RWPE2 (cell line): ENCODE data around the gene TGFB1.

Experiments used
- ATAC-seq: fragments of 200-7000 bp; cut with Tn5 transposase; 3 replicates; pipeline ENCODE4 v1.9.1; 2021; ENCODE audit warnings: low read depth
- DNase-seq: peaks from one replicate; pipeline ENCODE4 v3.0.0-alpha.2; 2020; ENCODE audit warnings: low spot score
- H3K27ac ChIP-seq: fragments of 450-650 bp; 2 replicates; pipeline ENCODE4 v1.5.1; 2017; ENCODE audit warnings: mild to moderate bottlenecking; ENCODE audit not compliant: poor library complexity, severe bottlenecking
- H3K27me3 ChIP-seq: fragments of 250-450 bp; sonication (Bioruptor Pico); 2 replicates; pipeline ENCODE4 v1.5.1; 2021; ENCODE audit warnings: mild to moderate bottlenecking, moderate library complexity; ENCODE audit not compliant: insufficient read depth, poor library complexity, severe bottlenecking
- H3K36me3 ChIP-seq: fragments of 250-450 bp; sonication (Bioruptor Pico); 2 replicates; pipeline ENCODE4 v1.5.1; 2020; ENCODE audit warnings: low read depth, mild to moderate bottlenecking, moderate library complexity
- H3K4me1 ChIP-seq: fragments of 250-450 bp; sonication (Bioruptor Pico); 2 replicates; pipeline ENCODE4 v1.5.1; 2021; ENCODE audit warnings: mild to moderate bottlenecking, moderate library complexity; ENCODE audit not compliant: insufficient read depth, poor library complexity, severe bottlenecking
- H3K4me3 ChIP-seq: fragments of 250-450 bp; sonication (Bioruptor Pico); 2 replicates; pipeline ENCODE4 v1.5.1; 2021; ENCODE audit warnings: mild to moderate bottlenecking, moderate library complexity; ENCODE audit not compliant: severe bottlenecking
- H3K9me3 ChIP-seq: fragments of 250-450 bp; sonication (Bioruptor Pico); 2 replicates; pipeline ENCODE4 v1.5.1; 2021; ENCODE audit warnings: mild to moderate bottlenecking, moderate library complexity; ENCODE audit not compliant: severe bottlenecking
- CTCF ChIP-seq: fragments of 450-650 bp; IDR thresholded peaks from one replicate; pipeline ENCODE4 v1.5.1; 2017; ENCODE audit warnings: mild to moderate bottlenecking, moderate library complexity; ENCODE audit not compliant: poor library complexity, severe bottlenecking

The TGFB1 gene

GRCh38 chr19:41303954-41304353 is 49.8 kb downstream of the TGFB1 start:
- H3K4me1 ChIP-seq: peaks cover 4% of the 10 kb centered on the region
- TF ChIP-seq CTCF: no peak
- H3K36me3 ChIP-seq: peaks cover 79% of the 10 kb centered on the region
- no peak for ATAC-seq
- H3K9me3 ChIP-seq: no peaks in the 10 kb centered on the region
- no peak overlapping the region for H3K4me3 ChIP-seq
- no peak overlapping the region for H3K27ac ChIP-seq
- no peaks in the 10 kb centered on the region for H3K27me3 ChIP-seq
- DNase-seq: no peak

GRCh38 chr19:41302624-41303351 is 50.9 kb downstream of the TGFB1 start:
- Histone ChIP-seq H3K4me3 (no peak overlapping the region), H3K9me3 (no peaks in the 10 kb centered on the region), H3K36me3 (peaks cover 90% of the 10 kb centered on the region), H3K27ac (no peak overlapping the region), H3K27me3 (no peaks in the 10 kb centered on the region), H3K4me1 (no peaks in the 10 kb centered on the region)
- ATAC-seq (no peak), DNase-seq (no peak)
- no peak for TF ChIP-seq CTCF

- TF ChIP-seq CTCF: no peak
- Histone ChIP-seq H3K27ac (no peak overlapping the region), H3K36me3 (peaks cover 96% of the 10 kb centered on the region), H3K4me1 (no peaks in the 10 kb centered on the region), H3K9me3 (no peaks in the 10 kb centered on the region), H3K27me3 (no peaks in the 10 kb centered on the region), H3K4me3 (no peak overlapping the region)
- ATAC-seq (no peak), DNase-seq (no peak)
Observed at GRCh38 chr19:41300555-41300954, 53.2 kb downstream of the TGFB1 start.

GRCh38 chr19:41299755-41300089 is 54.0 kb downstream of the TGFB1 start:
- Histone ChIP-seq H3K9me3 (no peaks in the 10 kb centered on the region), H3K4me1 (no peaks in the 10 kb centered on the region), H3K4me3 (no peak overlapping the region), H3K27me3 (no peaks in the 10 kb centered on the region), H3K27ac (no peak overlapping the region), H3K36me3 (peaks cover 97% of the 10 kb centered on the region)
- TF ChIP-seq CTCF: no peak
- DNase-seq (no peak), ATAC-seq (no peak; the same call in 2 of the 3 replicates)

DNA sequence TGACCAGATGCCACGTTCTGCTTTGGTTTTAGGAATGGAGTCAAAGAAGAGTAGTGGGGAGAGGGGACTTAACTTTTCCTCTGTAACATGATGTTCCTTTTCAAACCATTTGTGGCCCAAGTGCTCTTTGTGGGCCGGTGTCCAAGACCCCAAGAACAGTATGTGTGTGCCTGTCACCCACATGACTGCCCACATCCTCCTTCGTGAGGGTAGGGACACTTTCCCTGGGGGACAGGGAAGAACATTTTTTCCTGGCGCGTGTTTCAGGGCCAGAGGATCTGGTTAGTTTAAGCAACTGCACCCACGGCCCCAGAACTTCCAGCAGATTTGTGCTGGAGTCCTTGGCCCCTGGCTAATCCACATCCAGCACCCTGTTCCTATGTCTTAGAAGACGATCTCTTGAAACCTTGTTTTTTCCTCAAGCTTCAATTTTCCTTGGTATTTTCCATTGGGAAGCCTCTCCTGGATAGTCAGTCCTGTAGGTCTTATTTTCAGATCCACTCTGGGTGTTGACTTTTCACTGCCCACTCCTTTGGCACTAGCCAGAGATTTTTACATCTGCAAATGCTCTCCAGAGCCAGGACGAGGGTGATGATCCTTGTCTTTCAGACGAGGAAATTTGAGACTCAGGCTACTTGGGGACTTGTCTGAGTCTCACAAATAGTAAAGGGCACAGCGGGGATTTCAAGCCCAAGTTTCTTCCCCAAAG is 54.5 kb downstream of the TGFB1 start:
- DNase-seq (no peak), ATAC-seq (no peak)
- H3K4me3 ChIP-seq: no peak overlapping the region
- no peaks in the 10 kb centered on the region for H3K4me1 ChIP-seq
- no peak overlapping the region for H3K27ac ChIP-seq
- TF ChIP-seq CTCF: no peak
- no peaks in the 10 kb centered on the region for H3K9me3 ChIP-seq
- peaks cover 97% of the 10 kb centered on the region for H3K36me3 ChIP-seq
- no peaks in the 10 kb centered on the region for H3K27me3 ChIP-seq
